GM12878 (cell line): ENCODE measurements around the gene TRPM3. TPM values are rescaled to one million over a fixed set of nuclear protein-coding genes. Genes with fewer than 3 reads are reported as not detected.

Experiments used
- ATAC-seq: fragments of 200-7000 bp; cut with Tn5 transposase; 3 replicates; pipeline ENCODE4 v1.9.1; 2020; ENCODE audit warnings: mild to moderate bottlenecking, moderate library complexity
- BruUV-seq: library from RNA; stranded (reverse); fragments of 400-500 nt; replicated peaks from 2 replicates; lab custom pipeline; 2021; lab: Mats Ljungman, UMichigan
- CTCF ChIA-PET: fragments of 300-600 bp; sonication (Branson Sonifier 250); formaldehyde crosslinking; extraction: SDS; loops from one replicate; lab custom pipeline; 2021; ENCODE audit warnings: inconsistent platforms; lab: Yijun Ruan, JAX
- POLR2A ChIA-PET: fragments of 350-600 bp; formaldehyde crosslinking; extraction: SDS; loops from one replicate; lab custom pipeline; 2021; ENCODE audit warnings: inconsistent platforms; lab: Charles Lee
- RAD21 ChIA-PET: fragments of 300-600 bp; sonication (Branson Sonifier 250); formaldehyde crosslinking; loops from one replicate; lab custom pipeline; 2023; ENCODE audit warnings: antibody characterized with exemption; ENCODE audit not compliant: unreplicated experiment; lab: Charles Lee
- SMC1A ChIA-PET: fragments of 300-600 bp; sonication (Branson Sonifier 250); formaldehyde crosslinking; loops from one replicate; lab custom pipeline; 2023; ENCODE audit not compliant: unreplicated experiment, uncharacterized antibody; lab: Charles Lee
- DNase-seq: peaks from one replicate; pipeline ENCODE4 v3.0.0-alpha.2; 2011; ENCODE audit warnings: low read depth, low spot score
- FAIRE-seq: peaks from 3 replicates; lab custom pipeline; 2011; peaks lifted over from hg19 to GRCh38; lab: Jason Lieb, UNC
- H2AFZ ChIP-seq: 2 replicates; pipeline ENCODE4 v1.6.0; 2011; ENCODE audit warnings: low read depth, low read length, control low read depth; ENCODE audit not compliant: control insufficient read depth
- H3K27ac ChIP-seq: 2 replicates; pipeline ENCODE4 v1.5.1; 2011; ENCODE audit warnings: control low read depth; ENCODE audit not compliant: control insufficient read depth, insufficient read depth
- H3K27me3 ChIP-seq, 2 experiments: replicated peaks in 1 of 2; 2 replicates each; pipeline versions ENCODE4 v1.6.0 to v1.6.1; 2011; ENCODE audit warnings: low read length in 1 of 2; ENCODE audit not compliant: control insufficient read depth in 2 of 2, insufficient read depth in 2 of 2
- H3K36me3 ChIP-seq, 2 experiments: 2 replicates each; pipeline ENCODE4 v1.5.1; 2011; ENCODE audit warnings: low read length in 1 of 2; ENCODE audit not compliant: control insufficient read depth in 2 of 2, insufficient read depth in 2 of 2
- H3K4me1 ChIP-seq: 2 replicates; pipeline ENCODE4 v1.6.1; 2011; ENCODE audit warnings: mild to moderate bottlenecking, low read length, moderate library complexity, mixed read lengths; ENCODE audit not compliant: control insufficient read depth, insufficient read depth
- H3K4me2 ChIP-seq: 2 replicates; pipeline ENCODE4 v1.6.0; 2011; ENCODE audit warnings: control low read depth; ENCODE audit not compliant: control insufficient read depth, insufficient read depth
- H3K4me3 ChIP-seq: fragments of 200-600 bp; sonication (generic); 2 replicates; pipeline ENCODE4 v1.5.1; 2016
- H3K79me2 ChIP-seq: 2 replicates; pipeline ENCODE4 v1.6.0; 2011; ENCODE audit warnings: low read length; ENCODE audit not compliant: control insufficient read depth, insufficient read depth
- H3K9ac ChIP-seq: 2 replicates; pipeline ENCODE4 v1.8.0; 2011; ENCODE audit warnings: low read length, control low read depth, mixed read lengths; ENCODE audit not compliant: control insufficient read depth, insufficient read depth
- H3K9me3 ChIP-seq: replicated peaks from 3 replicates; pipeline ENCODE4 v1.5.1; 2011; ENCODE audit warnings: mild to moderate bottlenecking, low read length; ENCODE audit not compliant: control insufficient read depth, insufficient read depth
- H4K20me1 ChIP-seq: 2 replicates; pipeline ENCODE4 v1.6.0; 2011; ENCODE audit not compliant: control insufficient read depth, insufficient read depth
- BMI1 ChIP-seq: fragments of 450-650 bp; IDR thresholded peaks from 2 replicates; pipeline ENCODE4 v1.6.1; 2016; ENCODE audit warnings: mild to moderate bottlenecking, moderate library complexity, borderline replicate concordance
- CBX3 ChIP-seq: fragments of 200-600 bp; sonication (generic); IDR thresholded peaks from 2 replicates; pipeline ENCODE4 v1.6.1; 2016; ENCODE audit warnings: low read depth, borderline replicate concordance
- FOXM1 ChIP-seq: IDR thresholded peaks from 2 replicates; pipeline ENCODE4 v1.6.1; 2012; ENCODE audit warnings: low read depth, mild to moderate bottlenecking, inconsistent platforms, low read length, moderate library complexity
- LARP7 ChIP-seq: fragments of 450-650 bp; IDR thresholded peaks from 2 replicates; pipeline ENCODE4 v1.6.1; 2017; ENCODE audit warnings: mild to moderate bottlenecking
- PKNOX1 ChIP-seq: fragments of 450-650 bp; IDR thresholded peaks from 2 replicates; pipeline ENCODE4 v1.6.1; 2016; ENCODE audit warnings: mild to moderate bottlenecking
- PRDM15 ChIP-seq: fragments of 450-650 bp; formaldehyde crosslinking; IDR thresholded peaks from 2 replicates; pipeline ENCODE4 v1.4.0; 2020; ENCODE audit warnings: mild to moderate bottlenecking, moderate library complexity
- RAD21 ChIP-seq: IDR thresholded peaks from 2 replicates; pipeline ENCODE4 v1.6.1; 2011; ENCODE audit warnings: mild to moderate bottlenecking, low read depth, low read length, moderate library complexity; ENCODE audit not compliant: insufficient read depth
- SIN3A ChIP-seq: IDR thresholded peaks from 2 replicates; pipeline ENCODE4 v1.6.1; 2012; ENCODE audit warnings: low read depth, low read length, improper control_type of control experiment
- SREBF1 ChIP-seq: IDR thresholded peaks from 2 replicates; pipeline ENCODE4 v1.6.1; 2012; ENCODE audit warnings: mild to moderate bottlenecking, low read length
- WGBS: methylation state at CpG from one replicate; pipeline ENCODE4 v1.1.6; 2016; ENCODE audit warnings: low lambda C conversion rate; ENCODE audit not compliant: insufficient replicate concordance, insufficient coverage; ENCODE audit errors: missing lambda C conversion rate; 5-methylcytosine and 5-hydroxymethylcytosine counted together
- in situ Hi-C: fragments of 300-500 bp; cut with MboI; formaldehyde crosslinking; loops from 9 replicates; pipeline ENCODE4 v1.14.3; 2018; ENCODE audit warnings: mixed read lengths
- intact Hi-C: fragments of 100-400 bp; cut with micrococcal nuclease; formaldehyde crosslinking; loops from one replicate; pipeline ENCODE4 v1.14.2; 2022; ENCODE audit not compliant: unreplicated experiment
- polyA plus RNA-seq, 11 experiments: library from polyadenylated mRNA; depleted of rRNA in 4 of 11; unstranded in 6 of 11; stranded (reverse) in 5 of 11; fragments of >200 nt; fragmentation: Nextera tagmentation in 4 of 11; fragmentation: Illumina TruSeq in 1 of 11; extraction: Ambion mirVana in 4 of 11; extraction: Trizol in 1 of 11; gene quantifications; 1 replicate in 1 of 11; 2 replicates in 10 of 11; pipeline versions ENCODE4 v1.2.1 to v1.2.3, GENCODE V29; 2011 to 2016; ENCODE audit warnings: inconsistent platforms in 2 of 11, missing spikeins in 2 of 11, low read depth in 1 of 11
- total RNA-seq, 4 experiments: library from RNA; depleted of rRNA in 3 of 4; stranded (reverse); fragments of >200 nt in 3 of 4; fragmentation: Illumina TruSeq in 1 of 4; extraction: Trizol in 1 of 4; gene quantifications; 2 replicates each; pipeline versions ENCODE4 v1.2.1 to v1.2.3, GENCODE V29; 2013 to 2021
- TF ChIP-seq, protein P1 (sequence below): fragments of 150-350 bp; IDR thresholded peaks from 2 replicates; pipeline ENCODE4 v1.6.1; 2014; ENCODE audit warnings: mild to moderate bottlenecking, low read depth, low read length
- TF ChIP-seq, protein P2 (sequence below): fragments of 450-650 bp; IDR thresholded peaks from 2 replicates; pipeline ENCODE4 v1.6.1; 2017; ENCODE audit warnings: mild to moderate bottlenecking, moderate library complexity

Gene TRPM3
- total and polyA plus RNA-seq, 10 of the 15 experiments (the other 5 are each of a cell fraction or from before 2014, with no cell fraction given) = not detected

DNA sequence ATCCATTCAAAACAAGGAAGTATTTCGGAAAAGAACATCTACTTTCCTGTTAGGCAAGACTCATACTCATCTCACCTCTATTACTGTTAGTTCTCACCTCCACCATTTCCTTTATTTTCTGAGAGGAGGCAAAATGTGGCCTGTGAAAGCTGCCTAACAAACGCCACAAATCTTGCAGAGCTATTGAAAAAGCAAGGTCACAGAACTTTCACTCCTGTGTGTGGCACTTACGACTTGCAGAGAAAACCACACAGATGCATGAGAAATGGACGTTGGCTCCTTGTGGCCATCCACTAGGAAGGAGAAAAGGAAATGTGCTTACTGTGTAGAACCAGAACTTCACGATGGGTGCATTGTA is 511.2 kb downstream of the TRPM3 start:
- Histone ChIP-seq H3K9ac (no peak overlapping the region), H3K27ac (no peak overlapping the region), H4K20me1 (no peaks in the 10 kb centered on the region), H3K79me2 (no peaks in the 10 kb centered on the region), H3K36me3 (no peaks in the 10 kb centered on the region), H3K4me2 (no peak overlapping the region), H3K9me3 (peaks cover 2% of the 10 kb centered on the region; the same call in 1 of the 3 replicates), H2AFZ (no peak overlapping the region), H3K4me1 (no peaks in the 10 kb centered on the region), H3K27me3 (no peaks in the 10 kb centered on the region), H3K4me3 (no peak overlapping the region)
- in situ Hi-C loops = no loop called here
- DNase-seq (no peak), FAIRE-seq (no peak), ATAC-seq (no peak)
- ChIA-PET SMC1A (no interaction called here), CTCF (no interaction called here), RAD21 (no interaction called here), POLR2A (no interaction called here)
- no peak for TF ChIP-seq SIN3A
- no peak for TF ChIP-seq SREBF1
- TF ChIP-seq, protein P1, sequence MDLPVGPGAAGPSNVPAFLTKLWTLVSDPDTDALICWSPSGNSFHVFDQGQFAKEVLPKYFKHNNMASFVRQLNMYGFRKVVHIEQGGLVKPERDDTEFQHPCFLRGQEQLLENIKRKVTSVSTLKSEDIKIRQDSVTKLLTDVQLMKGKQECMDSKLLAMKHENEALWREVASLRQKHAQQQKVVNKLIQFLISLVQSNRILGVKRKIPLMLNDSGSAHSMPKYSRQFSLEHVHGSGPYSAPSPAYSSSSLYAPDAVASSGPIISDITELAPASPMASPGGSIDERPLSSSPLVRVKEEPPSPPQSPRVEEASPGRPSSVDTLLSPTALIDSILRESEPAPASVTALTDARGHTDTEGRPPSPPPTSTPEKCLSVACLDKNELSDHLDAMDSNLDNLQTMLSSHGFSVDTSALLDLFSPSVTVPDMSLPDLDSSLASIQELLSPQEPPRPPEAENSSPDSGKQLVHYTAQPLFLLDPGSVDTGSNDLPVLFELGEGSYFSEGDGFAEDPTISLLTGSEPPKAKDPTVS = no peak
- TF ChIP-seq PKNOX1 = no peak
- no peak for TF ChIP-seq PRDM15 (CRISPR knock-in tag)
- TF ChIP-seq RAD21 = no peak
- no peak for TF ChIP-seq FOXM1
- no peak for TF ChIP-seq CBX3
- TF ChIP-seq, protein P2, sequence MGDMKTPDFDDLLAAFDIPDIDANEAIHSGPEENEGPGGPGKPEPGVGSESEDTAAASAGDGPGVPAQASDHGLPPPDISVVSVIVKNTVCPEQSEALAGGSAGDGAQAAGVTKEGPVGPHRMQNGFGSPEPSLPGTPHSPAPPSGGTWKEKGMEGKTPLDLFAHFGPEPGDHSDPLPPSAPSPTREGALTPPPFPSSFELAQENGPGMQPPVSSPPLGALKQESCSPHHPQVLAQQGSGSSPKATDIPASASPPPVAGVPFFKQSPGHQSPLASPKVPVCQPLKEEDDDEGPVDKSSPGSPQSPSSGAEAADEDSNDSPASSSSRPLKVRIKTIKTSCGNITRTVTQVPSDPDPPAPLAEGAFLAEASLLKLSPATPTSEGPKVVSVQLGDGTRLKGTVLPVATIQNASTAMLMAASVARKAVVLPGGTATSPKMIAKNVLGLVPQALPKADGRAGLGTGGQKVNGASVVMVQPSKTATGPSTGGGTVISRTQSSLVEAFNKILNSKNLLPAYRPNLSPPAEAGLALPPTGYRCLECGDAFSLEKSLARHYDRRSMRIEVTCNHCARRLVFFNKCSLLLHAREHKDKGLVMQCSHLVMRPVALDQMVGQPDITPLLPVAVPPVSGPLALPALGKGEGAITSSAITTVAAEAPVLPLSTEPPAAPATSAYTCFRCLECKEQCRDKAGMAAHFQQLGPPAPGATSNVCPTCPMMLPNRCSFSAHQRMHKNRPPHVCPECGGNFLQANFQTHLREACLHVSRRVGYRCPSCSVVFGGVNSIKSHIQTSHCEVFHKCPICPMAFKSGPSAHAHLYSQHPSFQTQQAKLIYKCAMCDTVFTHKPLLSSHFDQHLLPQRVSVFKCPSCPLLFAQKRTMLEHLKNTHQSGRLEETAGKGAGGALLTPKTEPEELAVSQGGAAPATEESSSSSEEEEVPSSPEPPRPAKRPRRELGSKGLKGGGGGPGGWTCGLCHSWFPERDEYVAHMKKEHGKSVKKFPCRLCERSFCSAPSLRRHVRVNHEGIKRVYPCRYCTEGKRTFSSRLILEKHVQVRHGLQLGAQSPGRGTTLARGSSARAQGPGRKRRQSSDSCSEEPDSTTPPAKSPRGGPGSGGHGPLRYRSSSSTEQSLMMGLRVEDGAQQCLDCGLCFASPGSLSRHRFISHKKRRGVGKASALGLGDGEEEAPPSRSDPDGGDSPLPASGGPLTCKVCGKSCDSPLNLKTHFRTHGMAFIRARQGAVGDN = no peak
- TF ChIP-seq LARP7 = no peak
- TF ChIP-seq BMI1 = no peak
- WGBS = 22% methylated on average over 5 of the region's 5 CpGs
- intact Hi-C loops = no loop called here
- no TSS peak for BruUV-seq
